Measurements from ENCODE around the gene TTLL9.

Gene TTLL9

DNA sequence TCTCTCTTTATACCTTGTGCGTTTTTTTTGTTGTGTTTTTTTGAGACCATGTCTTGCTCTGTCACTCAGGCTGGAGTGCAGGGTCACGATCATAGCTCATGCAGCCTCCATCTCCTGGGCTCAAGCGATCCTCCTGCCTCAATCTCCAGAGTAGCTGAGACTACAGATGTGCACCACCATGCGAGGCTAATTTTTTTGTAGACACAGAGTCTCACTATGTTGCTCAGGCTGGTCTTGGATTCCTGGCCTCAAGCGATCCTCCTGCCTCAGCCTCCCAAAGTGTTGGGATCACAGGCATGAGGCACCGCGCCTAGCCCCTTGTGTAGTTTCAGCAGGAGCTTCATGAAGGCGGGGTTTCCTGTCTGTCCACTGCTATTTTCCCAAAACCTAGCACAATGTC lies 54.1 kb downstream of the TTLL9 start:
- TF ChIP-seq SIN3A (IDR thresholded peaks at IDR 0.05; ENCODE audit: borderline replicate concordance, insufficient read depth, low read length), result no peak
- no peak for TF ChIP-seq TAF1 (IDR thresholded peaks at IDR 0.05; ENCODE audit: borderline replicate concordance, insufficient read depth, low read length)
- TF ChIP-seq, protein P1, sequence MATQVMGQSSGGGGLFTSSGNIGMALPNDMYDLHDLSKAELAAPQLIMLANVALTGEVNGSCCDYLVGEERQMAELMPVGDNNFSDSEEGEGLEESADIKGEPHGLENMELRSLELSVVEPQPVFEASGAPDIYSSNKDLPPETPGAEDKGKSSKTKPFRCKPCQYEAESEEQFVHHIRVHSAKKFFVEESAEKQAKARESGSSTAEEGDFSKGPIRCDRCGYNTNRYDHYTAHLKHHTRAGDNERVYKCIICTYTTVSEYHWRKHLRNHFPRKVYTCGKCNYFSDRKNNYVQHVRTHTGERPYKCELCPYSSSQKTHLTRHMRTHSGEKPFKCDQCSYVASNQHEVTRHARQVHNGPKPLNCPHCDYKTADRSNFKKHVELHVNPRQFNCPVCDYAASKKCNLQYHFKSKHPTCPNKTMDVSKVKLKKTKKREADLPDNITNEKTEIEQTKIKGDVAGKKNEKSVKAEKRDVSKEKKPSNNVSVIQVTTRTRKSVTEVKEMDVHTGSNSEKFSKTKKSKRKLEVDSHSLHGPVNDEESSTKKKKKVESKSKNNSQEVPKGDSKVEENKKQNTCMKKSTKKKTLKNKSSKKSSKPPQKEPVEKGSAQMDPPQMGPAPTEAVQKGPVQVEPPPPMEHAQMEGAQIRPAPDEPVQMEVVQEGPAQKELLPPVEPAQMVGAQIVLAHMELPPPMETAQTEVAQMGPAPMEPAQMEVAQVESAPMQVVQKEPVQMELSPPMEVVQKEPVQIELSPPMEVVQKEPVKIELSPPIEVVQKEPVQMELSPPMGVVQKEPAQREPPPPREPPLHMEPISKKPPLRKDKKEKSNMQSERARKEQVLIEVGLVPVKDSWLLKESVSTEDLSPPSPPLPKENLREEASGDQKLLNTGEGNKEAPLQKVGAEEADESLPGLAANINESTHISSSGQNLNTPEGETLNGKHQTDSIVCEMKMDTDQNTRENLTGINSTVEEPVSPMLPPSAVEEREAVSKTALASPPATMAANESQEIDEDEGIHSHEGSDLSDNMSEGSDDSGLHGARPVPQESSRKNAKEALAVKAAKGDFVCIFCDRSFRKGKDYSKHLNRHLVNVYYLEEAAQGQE (IDR thresholded peaks at IDR 0.05; ENCODE audit: insufficient read depth in 1 of 2, low read depth in 2 of 2, low read length in 2 of 2), result no peak

DNA sequence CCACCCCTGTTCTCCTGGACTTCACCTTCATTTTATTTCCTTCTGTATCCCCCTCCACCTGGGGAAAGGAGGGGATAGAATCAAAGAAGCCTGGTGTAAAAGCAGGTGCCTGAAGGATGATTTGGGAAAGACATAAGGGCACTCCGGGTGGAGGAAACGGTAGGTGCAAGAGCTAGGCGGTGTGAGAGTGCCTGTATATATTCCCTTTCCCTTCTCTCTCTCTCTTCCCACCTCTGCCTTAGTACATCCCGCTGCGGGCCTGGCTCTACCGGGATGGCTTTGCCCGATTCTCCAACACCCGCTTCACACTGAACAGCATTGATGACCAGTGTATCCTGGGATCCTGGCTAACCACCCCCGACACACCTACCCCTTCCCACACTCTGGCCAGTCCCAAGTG lies 55.2 kb downstream of the TTLL9 start:
- TF ChIP-seq SIN3A (IDR thresholded peaks at IDR 0.05; ENCODE audit: borderline replicate concordance, insufficient read depth, low read length), result no peak
- TF ChIP-seq FOXP2 (optimal IDR thresholded peaks at IDR 0.05; ENCODE audit: borderline replicate concordance, extremely low read depth, extremely low read length, insufficient read depth), result no peak
- TF ChIP-seq, protein P1 (IDR thresholded peaks at IDR 0.05; ENCODE audit: insufficient read depth in 1 of 2, low read depth in 2 of 2, low read length in 2 of 2), result no peak
- no peak for TF ChIP-seq POLR2AphosphoS5 (IDR thresholded peaks at IDR 0.05; ENCODE audit: low read depth, low read length)
- no peak for TF ChIP-seq TAF1 (IDR thresholded peaks at IDR 0.05; ENCODE audit: borderline replicate concordance, insufficient read depth, low read length)

- TF ChIP-seq, protein P1 (IDR thresholded peaks at IDR 0.05; ENCODE audit: insufficient read depth in 1 of 2, low read depth in 2 of 2, low read length in 2 of 2), result no peak
- no peak for TF ChIP-seq FOXP2 (optimal IDR thresholded peaks at IDR 0.05; ENCODE audit: borderline replicate concordance, extremely low read depth, extremely low read length, insufficient read depth)
- TF ChIP-seq SIN3A (IDR thresholded peaks at IDR 0.05; ENCODE audit: borderline replicate concordance, insufficient read depth, low read length), result no peak
- TF ChIP-seq TAF1 (IDR thresholded peaks at IDR 0.05; ENCODE audit: borderline replicate concordance, insufficient read depth, low read length), result no peak
- no peak for TF ChIP-seq POLR2AphosphoS5 (IDR thresholded peaks at IDR 0.05; ENCODE audit: low read depth, low read length)
Observed at GRCh38 chr20:31926493-31926892, 56.1 kb downstream of the TTLL9 start.

DNA sequence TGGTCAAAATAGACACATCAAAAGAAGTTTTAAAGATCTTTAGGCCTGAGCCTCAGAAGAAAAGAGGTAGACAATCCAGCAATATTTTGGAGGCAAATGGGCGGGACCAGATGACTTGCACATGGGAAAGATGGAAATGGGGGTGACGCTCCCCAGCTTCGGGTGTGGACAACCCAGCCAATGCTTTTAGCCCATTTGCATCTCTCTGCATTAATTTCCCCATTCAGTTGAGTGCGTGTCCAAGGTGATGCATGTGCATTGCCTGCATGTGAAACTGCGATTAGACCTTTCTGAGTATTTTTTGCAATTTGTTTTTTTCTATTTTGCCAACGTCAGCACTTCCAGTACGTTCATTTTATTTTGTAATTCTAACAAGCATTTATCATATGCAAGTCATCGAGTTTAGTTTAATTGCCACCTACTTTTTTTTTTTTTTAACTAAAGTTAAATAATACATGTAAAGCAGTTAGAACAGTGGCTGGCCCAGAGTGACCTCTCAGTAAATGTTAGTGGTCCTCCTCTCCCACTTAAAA lies 57.3 kb downstream of the TTLL9 start:
- TF ChIP-seq FOXP2 (optimal IDR thresholded peaks at IDR 0.05; ENCODE audit: borderline replicate concordance, extremely low read depth, extremely low read length, insufficient read depth) (no peak), POLR2AphosphoS5 (IDR thresholded peaks at IDR 0.05; ENCODE audit: low read depth, low read length) (no peak), SIN3A (IDR thresholded peaks at IDR 0.05; ENCODE audit: borderline replicate concordance, insufficient read depth, low read length) (no peak), TAF1 (IDR thresholded peaks at IDR 0.05; ENCODE audit: borderline replicate concordance, insufficient read depth, low read length) (no peak)
- TF ChIP-seq, protein P1 (IDR thresholded peaks at IDR 0.05; ENCODE audit: insufficient read depth in 1 of 2, low read depth in 2 of 2, low read length in 2 of 2), result no peak

GRCh38 chr20:31930779-31931178 lies 60.3 kb downstream of the TTLL9 start:
- TF ChIP-seq, protein P1 (IDR thresholded peaks at IDR 0.05; ENCODE audit: insufficient read depth in 1 of 2, low read depth in 2 of 2, low read length in 2 of 2), result no peak
- TF ChIP-seq TAF1 (IDR thresholded peaks at IDR 0.05; ENCODE audit: borderline replicate concordance, insufficient read depth, low read length), result no peak
- no peak for TF ChIP-seq POLR2AphosphoS5 (IDR thresholded peaks at IDR 0.05; ENCODE audit: low read depth, low read length)
- no peak for TF ChIP-seq FOXP2 (optimal IDR thresholded peaks at IDR 0.05; ENCODE audit: borderline replicate concordance, extremely low read depth, extremely low read length, insufficient read depth)
- no peak for TF ChIP-seq SIN3A (IDR thresholded peaks at IDR 0.05; ENCODE audit: borderline replicate concordance, insufficient read depth, low read length)

All from PFSK-1 (cell line).